T-helper 2 cell treated with Interferon-gamma antibody and Interleukin-4, amounts not matched to agents 100 ng/mL and 5 ng/mL, for 36 hours (primary cell): ENCODE measurements around the gene CAST. TPM values are rescaled to one million over a fixed set of nuclear protein-coding genes. Genes with fewer than 3 reads are reported as not detected.

Experiments used
- intact Hi-C: fragments of 100-400 bp; cut with micrococcal nuclease; formaldehyde crosslinking; loops from one replicate; pipeline ENCODE4 v1.15.1; 2023
- total RNA-seq: library from RNA; stranded (reverse); gene quantifications from 2 replicates; pipeline ENCODE4 v1.2.3, GENCODE V29; 2022

CAST gene
- total RNA-seq, 1 donor from 2014 or later, result 175 TPM

DNA sequence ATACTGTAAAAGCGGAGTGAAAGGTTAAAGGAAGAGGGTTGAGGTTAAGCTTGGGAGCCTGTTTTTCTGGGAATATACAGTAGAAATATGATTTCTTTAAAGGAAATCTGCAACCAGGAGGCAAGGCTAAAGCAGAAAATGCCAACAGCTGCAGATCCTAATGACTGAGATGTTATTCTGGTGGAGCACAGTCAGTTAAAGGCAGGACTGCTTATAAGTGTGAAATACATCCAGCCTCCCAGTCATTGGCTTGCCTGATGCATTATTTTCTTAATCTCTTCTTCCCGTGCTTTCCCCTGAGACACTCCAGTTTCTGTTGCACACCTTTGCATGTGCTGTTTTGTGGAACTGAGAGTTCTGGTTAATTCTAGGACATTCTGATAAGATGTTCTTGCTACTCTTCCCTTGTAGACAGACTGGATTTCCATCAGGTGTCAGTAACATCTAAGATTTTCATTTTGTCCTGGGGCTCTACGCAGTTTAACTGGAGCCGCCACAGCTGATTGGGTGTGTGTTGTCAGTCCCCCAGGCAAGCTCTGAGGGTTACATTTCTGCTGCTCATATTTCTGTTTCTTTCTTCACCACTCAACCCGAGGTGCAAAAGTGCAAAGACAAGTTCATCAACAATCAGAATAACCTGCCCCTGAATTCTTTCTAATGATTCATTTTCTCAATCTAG, 44.4 kb downstream of the CAST start:
- intact Hi-C loops, result loop anchor here (10.0 kb wide), 1 partner anchor 362 kb away; no protein-coding TSS in a partner anchor

DNA sequence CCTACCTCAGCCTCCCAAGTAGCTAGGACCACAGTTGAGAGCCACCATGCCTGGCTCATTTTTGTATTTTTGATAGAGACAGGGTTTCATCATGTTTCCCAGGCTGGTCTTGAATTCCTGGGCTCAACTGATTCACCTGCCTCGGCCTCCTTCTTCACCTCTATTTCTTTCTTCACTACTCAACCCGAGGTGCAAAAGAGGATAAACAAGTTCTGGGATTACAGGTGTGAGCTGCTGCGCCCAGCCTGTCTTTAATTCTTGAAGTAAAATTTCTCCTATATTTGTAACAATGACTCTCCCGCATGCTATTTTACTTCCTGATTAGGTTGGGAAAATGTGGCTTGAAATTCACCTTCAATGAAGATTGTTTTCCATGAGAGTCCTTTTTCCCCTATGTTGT, 46.4 kb downstream of the CAST start:
- intact Hi-C loops, result loop anchor here (10.0 kb wide), 1 partner anchor 364 kb away; no protein-coding TSS in a partner anchor

DNA sequence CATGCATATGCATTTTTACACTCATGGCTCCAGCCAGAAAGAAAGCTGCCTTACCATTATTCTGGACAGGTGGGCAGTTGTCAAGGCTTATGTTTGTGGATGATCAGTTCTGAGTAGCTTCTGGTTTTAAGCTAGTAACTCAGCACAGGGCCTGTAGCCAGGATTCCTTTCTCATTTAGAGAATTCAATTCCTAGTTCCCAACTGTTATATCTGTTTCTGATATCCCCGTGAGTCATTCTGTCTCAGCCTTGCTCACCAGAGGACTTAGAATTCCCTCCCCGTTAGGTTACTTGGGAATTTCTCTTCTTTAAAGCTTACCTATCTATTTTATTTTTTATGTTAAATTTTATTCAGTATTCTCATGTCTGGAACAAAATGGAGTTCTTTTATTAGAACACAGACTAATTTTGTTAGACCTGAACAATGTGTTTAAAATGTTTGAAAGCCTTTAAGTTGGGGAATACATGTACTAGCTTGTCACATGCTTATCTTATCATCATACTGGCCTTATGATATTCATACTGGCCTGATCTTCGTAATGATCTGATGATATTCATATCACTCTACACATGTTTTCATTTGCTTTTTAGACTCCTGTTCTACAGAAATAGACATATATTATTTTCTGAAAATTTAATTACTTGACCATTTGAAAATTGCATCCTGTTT, 47.1 kb downstream of the CAST start:
- intact Hi-C loops, result loop anchor here (10.0 kb wide), 1 partner anchor 364 kb away; no protein-coding TSS in a partner anchor

DNA sequence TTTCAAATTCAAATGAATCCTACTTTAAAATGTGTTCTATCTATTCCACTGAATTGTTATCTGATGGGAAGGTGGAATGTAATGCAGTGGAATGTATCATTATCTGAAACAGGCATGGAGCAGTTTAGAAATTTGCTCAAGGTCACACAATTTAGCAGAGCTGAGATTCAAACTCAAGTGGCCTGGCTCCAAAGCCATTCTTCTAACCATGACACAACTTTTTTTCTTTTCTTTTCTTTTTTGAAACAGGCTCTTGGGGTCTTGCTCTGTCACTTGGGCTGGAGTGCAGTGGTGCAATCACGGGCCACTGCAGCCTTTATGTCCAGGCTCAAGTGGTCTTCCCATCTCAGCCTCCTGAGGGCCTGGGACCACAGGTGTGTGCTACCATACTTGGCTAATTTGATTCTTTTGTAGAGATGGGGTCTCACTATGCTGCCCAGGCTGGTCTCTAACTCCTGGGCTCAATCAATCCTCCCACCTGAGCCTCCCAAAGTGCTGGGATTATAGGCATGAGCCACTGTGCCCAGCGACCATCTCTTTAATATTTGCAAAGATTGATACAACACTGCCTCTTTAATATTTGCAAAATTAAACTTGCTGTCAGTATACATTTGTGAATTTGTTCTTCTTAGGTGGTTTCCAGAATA, 50.0 kb downstream of the CAST start:
- intact Hi-C loops, result no loop called here

DNA sequence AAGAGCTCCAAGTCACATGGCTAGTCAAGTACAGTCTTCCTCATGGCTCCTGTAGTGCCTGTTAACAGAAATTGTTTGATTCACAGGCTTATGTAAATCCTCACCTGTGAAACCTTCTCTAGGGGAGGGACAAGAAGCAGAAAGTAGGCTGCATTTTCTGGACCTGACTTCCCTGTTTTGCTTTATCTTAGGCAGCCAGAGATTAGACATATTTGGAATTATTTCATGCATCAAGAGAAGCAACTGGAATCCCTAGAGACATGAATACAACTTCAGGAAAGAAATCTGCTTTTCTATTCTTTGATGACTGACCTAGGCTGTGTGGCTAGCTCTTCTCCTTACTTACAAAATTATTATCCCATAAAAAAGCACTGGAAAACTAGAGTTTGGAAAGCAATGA, 52.3 kb downstream of the CAST start:
- intact Hi-C loops, result no loop called here

DNA sequence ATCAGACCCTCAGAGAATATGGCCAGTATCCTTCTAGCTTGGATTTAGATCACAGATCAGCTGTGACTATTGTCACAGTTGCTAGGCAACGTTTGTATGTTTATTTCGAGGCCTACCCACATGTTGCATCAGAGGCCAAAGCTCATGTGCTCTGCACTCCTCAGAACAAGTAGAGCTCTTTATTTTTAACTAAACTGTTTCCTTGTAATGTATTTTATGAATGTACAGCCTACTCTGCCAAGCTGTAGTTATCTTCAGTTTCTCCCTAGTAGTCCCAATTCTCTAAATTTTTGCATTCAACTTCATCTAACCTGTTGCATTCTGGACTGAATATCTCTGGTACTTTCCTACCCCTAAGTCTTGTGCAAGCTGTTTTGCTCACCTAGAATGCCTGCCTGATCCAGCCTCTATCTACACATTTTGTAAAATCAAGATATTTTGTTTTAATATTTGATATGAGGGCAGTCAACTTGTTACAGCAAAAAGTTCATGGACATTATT, 52.8 kb downstream of the CAST start:
- intact Hi-C loops, result no loop called here

DNA sequence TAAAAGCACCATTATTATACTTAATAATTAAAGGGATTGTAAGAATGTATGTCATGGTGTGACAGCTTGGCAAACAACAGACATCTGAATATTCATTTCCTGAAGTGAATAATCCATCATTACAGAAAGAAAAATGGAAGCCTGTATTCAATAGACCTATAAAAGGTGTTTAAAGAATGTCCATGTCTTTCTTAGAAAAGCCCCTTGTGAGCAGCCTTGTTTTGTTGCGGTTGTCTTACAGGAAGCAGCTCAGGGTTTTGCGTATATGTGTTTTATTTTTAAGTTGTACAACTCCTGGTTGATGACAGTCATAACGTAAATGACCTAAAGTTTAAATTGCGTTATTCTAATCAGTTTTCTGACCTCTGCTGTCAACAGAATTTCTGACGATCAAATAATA, 53.8 kb downstream of the CAST start:
- intact Hi-C loops, result no loop called here

DNA sequence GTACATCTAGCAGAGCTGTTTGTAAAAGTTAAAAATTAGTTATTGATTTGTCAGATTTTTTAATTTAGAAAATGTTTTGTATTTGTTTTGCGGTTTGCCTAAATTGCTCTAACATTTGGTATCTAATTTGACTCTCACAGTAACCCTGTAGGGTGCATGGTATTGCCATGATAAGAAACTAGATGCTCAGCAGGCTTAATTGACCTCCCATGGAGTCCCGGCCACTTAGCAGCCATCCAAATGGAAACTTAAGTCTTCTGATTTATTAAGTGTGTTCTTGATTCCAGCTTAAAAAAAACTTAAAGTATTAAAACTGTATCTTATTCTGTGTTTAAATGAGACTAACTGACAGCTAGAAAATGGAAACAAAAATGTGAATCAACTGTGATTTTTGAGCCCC, 54.5 kb downstream of the CAST start:
- intact Hi-C loops, result no loop called here

DNA sequence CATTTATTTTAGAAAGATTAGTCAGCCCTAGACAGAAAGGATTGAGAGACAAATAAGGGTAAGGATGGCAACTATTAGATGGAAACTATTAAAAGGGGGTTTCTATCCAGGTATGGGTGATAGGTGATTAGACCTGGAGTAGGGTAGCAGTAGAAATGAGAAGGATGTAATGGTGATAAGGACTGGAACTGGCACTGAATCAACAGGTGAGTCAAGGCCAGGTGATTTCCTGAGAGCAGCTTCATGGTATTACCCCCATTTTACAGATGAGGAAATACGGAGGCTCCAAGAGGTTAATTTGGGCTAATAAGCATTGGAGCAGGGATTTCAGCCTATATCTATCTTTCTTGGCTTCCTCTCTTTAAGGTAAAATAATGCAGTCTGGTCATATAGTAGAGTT, 55.7 kb downstream of the CAST start:
- intact Hi-C loops, result no loop called here

DNA sequence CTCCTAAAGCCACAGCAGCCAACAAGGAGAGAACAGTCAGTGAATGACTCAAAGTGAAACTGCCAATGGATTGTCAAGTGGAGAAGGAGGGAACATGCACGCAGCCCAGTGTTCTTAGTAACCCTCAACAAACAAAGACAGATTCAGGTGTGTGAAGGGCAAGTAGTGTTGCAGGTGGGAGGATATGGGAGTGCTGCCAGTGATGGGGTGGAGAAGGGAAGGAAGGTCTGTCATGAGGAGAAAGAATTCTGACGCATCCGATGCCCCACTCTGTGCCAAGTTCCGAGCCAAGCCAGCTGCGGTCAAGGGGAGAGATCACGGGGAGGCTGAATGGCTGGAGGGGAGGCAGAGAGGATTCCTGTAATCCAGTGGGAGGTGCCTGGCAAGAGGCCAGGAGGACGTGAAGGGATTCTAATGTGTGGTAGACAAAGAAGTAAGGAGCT, 56.5 kb downstream of the CAST start:
- intact Hi-C loops, result no loop called here

DNA sequence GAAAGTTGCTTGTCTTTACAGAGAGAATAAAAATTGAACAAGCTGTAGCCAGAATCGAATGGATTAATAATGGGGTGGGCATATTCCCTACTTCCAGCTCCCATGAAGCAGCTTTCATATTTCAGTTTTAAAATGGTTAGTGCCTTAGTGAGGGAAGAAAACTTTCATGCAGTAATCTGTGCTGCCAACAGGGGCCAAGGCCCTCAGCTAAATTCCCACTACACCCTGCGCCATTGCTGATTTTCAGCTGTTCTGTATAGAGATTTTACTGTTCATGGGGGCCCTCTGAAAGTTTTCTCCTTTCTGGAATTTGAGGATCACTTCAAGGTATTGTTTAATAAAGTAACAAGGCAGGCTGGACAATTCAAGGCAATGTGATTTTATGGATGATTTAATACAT, 58.2 kb downstream of the CAST start:
- intact Hi-C loops, result no loop called here

DNA sequence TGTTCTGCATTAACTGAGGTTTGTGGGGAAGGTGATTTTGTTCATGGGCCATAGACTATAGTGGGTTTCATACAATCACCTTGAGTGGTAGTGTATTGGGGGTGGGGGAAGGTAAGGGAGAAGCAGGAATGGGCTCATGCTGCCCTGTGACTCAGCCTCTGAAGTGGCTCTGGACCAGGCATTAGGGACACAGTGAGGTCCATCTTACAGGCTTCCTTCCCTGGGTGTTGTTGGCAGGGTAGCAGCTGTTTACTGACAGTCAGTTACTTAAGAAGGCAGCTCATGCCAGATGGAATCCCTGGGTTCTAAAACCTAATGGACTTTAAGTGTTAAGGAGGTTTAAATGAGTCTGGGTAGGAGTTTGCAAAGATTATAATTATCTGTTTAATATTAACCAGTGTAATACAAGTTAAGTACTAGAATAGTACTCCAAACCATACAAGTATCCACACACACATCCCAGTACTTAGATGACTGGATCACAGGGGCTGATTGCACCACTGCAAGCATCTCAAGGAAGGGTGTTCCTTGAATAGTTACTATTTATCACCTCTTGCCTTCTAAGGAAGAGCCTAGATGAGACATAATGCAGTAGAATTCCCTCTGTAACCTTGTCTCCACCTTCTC, 59.3 kb downstream of the CAST start:
- intact Hi-C loops, result no loop called here

DNA sequence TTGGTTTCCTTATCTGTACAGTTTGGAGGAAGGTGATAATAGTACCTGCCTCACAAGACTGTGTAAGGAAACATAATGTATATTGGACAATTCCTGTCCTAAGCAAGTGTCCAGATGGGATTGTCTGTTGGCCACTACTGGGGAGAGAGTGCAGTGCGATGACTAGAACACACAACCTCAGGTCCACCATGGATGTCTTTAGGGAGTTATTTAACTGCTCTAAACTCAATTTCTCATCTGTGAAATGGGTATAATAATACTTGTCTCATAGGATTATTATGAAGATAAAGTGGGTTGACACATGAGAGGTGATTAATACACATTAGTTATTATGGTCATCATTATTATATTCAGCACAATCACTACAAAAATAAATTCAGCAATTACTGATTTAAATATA, 63.1 kb downstream of the CAST start:
- intact Hi-C loops, result no loop called here

DNA sequence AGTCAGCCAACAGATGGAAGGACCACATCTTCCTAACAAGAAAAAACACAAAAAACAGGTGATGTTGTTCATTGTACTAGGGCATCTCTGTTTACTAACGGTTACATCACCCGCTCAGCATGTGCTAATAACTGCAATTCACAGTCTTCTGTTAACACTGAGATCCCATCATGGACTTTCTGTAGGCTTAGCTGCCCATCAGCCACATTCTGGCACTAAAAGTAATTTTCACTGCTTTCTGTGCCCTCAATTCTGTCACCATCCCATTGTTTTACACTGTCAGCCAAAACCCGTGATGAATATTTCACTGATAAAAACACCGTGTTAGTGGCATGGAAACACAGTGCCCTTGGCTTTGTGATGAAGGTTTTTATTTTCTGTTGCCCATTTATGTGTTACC, 64.6 kb downstream of the CAST start:
- intact Hi-C loops, result no loop called here

DNA sequence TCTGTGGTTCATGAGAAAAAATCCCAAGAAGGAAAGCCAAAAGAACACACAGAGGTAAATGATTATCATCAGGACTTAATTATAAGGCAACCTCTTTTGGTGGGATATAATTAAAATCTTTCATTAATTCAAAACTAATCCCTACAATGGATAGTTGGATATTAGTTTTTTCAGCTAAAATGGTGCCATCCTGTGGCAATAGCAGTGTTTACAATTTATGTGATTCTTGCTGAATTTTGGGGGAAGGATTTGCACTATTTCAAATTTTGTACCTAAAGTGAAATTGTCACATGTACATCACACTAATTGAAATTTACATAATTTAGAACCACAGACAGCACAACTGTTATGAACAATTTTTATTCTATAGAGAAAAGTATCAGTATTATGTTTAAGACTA, 67.0 kb downstream of the CAST start:
- intact Hi-C loops, result loop anchor here (1.0 kb wide), 1 partner anchor 115 kb away; no protein-coding TSS in a partner anchor

DNA sequence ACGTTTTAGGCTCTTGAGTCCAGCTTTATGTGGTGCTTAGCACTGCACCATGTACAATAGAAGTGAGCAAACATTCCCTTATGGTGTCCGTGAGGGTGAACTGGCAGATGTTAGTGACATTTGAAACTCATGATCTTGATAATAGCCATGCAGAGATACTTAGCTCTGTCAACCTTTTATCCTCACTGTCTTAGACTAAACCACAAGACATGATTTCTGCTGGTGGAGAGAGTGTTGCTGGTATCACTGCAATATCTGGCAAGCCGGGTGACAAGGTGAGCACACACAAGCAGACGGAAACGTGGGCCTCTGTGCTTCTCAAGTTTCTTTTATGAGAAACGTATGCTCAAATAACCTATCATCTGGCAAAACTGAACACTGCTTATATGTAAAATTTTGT, 68.4 kb downstream of the CAST start:
- intact Hi-C loops, result no loop called here

DNA sequence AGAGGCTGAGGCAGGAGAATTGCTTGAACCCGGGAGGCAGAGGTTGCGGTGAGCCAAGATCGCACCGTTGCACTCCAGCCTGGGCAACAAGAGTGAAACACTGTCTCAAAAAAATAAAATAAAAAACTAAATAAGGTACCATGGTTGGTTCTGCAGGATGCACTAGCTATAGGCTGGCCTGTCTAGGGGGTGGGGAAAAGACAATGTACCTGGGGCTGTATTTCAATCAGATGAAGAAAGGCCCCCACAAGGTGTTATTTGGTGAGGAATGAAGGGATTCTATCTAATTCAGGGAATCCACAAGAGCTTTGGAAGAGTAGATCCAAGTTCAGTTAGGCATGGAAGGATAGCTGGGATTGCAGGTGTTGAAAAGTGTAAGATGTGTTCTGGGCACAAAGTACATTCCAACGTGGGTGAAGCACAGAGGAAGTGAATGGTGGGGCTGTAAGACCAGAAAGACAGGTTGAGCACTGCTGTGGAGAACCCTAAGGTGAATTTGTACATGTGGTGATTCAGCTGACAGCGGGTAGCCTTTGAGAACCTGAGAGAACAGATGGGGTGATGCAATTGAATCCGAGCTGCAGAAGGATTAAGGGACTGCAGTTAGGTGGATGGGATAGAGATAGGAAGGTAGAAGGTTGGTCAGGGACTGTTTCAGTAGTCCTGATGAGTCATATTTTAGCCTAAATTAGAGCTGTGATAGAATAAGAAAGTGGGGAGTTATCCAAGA, 71.8 kb downstream of the CAST start:
- intact Hi-C loops, result no loop called here

DNA sequence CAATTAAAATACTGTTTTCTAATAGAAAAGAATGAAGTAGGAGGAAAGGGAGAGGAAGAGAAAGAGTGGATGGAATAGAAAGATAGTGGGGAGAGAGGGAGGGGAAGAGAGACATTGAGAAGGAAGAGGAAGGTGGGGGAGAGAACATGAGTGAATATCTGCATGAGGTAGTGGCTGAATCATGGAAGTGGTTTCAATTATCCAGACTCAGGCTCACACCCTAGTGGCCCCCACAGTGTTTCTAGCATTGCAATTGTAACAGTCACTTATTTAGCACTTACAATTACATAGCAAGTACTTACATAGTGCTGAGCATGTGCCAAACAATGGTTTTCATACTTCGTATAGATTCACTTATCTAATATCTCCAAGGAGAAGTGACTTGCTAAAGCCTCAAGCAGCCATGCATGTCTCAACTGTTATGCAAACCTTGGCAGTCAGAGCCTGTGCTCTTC, 72.7 kb downstream of the CAST start:
- intact Hi-C loops, result no loop called here

DNA sequence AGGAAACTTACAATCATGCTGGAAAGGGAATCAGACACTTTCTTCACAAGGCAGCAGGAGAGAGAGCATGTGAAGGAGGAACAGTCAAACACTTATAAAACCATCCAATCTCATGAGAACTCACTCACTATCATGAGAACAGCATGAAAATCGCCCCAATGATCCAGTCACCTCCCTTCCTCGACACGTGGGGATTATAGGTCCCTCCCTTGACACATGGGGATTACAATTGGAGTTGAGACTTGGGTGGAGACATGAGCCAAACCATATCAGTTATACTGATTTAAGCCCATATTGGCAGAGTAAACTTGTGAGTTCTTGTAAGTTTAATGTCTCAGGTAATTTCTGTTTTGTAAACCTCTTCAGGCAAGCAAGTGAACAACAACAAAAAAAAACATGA, 74.8 kb downstream of the CAST start:
- intact Hi-C loops, result no loop called here

DNA sequence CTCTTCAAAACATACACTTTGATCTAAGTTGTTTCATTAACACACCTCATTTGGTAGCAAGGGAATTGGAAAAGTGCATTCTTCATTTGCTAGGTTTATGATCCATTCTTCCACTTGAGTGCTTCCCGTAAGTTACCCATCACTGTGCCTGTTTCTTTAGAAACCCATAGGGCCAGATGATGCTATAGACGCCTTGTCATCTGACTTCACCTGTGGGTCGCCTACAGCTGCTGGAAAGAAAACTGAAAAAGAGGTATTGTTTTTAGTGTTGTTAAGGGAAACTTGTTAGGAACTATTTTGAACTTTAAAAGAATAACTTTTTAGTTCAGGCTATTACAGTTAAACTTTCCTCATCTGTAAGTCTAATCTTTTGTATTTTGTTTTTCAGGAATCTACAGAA, 78.9 kb downstream of the CAST start:
- intact Hi-C loops, result no loop called here

DNA sequence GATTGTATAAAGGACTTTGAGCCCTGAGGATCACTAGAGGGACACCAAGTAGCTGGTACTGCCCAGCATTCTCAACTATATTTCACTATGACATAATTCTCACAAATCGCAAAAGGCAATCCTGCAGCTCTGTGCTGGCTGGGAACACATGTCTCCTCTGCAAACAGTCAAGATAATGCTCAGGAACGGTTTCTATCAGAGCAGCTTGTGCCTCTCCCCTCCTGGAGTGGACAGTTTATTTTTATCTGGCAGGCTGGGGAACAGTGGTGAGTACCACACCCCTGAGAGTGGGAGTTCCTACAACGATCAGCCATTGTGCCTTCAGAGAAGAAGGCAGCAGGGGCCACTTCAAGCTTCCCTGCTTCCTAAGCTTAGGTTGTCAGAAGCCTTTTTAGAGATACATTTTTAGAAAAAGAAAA, 79.7 kb downstream of the CAST start:
- intact Hi-C loops, result no loop called here
